ENCODE results near the gene STK10.

The STK10 gene

DNA sequence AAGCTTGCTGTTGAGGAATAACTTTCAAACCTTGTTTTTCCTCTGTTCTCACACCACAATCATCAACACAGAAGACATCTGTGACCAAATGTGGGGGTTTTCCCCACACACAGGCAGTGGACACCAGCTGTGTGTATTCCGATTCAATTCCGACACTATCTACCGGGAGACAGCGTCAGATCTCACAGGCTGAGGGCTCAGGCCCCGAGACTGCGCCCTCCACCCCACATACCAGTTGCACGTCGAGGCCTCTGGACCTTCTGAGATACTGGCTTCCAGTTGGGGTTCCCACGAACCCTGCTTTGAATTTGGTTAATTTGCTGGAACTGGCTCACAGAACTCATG lies 41.3 kb downstream of the STK10 start:
- TF ChIP-seq, protein P1, sequence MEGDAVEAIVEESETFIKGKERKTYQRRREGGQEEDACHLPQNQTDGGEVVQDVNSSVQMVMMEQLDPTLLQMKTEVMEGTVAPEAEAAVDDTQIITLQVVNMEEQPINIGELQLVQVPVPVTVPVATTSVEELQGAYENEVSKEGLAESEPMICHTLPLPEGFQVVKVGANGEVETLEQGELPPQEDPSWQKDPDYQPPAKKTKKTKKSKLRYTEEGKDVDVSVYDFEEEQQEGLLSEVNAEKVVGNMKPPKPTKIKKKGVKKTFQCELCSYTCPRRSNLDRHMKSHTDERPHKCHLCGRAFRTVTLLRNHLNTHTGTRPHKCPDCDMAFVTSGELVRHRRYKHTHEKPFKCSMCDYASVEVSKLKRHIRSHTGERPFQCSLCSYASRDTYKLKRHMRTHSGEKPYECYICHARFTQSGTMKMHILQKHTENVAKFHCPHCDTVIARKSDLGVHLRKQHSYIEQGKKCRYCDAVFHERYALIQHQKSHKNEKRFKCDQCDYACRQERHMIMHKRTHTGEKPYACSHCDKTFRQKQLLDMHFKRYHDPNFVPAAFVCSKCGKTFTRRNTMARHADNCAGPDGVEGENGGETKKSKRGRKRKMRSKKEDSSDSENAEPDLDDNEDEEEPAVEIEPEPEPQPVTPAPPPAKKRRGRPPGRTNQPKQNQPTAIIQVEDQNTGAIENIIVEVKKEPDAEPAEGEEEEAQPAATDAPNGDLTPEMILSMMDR (conservative IDR thresholded peaks at IDR 0.05; ENCODE audit: low read depth, low read length) = no peak
- Histone ChIP-seq H4K20me1 (ENCODE audit: insufficient read depth) (no peaks in the 10 kb centered on the region), H3K4me1 (ENCODE audit: low read depth, poor library complexity, severe bottlenecking) (no peaks in the 10 kb centered on the region), H3K27ac (no peak overlapping the region), H3K27me3 (ENCODE audit: insufficient read depth, low read depth) (no peaks in the 10 kb centered on the region), H3K36me3 (ENCODE audit: insufficient read depth) (no peaks in the 10 kb centered on the region), H3K4me2 (no peak overlapping the region), H3K4me3 (IDR thresholded peaks at IDR 0.05; ENCODE audit: insufficient read depth, low read depth, low read length) (no peak overlapping the region), H2AFZ (ENCODE audit: low read depth) (no peak overlapping the region), H3K9ac (no peak overlapping the region), H3K79me2 (ENCODE audit: insufficient read depth, low read depth) (no peaks in the 10 kb centered on the region)

DNA sequence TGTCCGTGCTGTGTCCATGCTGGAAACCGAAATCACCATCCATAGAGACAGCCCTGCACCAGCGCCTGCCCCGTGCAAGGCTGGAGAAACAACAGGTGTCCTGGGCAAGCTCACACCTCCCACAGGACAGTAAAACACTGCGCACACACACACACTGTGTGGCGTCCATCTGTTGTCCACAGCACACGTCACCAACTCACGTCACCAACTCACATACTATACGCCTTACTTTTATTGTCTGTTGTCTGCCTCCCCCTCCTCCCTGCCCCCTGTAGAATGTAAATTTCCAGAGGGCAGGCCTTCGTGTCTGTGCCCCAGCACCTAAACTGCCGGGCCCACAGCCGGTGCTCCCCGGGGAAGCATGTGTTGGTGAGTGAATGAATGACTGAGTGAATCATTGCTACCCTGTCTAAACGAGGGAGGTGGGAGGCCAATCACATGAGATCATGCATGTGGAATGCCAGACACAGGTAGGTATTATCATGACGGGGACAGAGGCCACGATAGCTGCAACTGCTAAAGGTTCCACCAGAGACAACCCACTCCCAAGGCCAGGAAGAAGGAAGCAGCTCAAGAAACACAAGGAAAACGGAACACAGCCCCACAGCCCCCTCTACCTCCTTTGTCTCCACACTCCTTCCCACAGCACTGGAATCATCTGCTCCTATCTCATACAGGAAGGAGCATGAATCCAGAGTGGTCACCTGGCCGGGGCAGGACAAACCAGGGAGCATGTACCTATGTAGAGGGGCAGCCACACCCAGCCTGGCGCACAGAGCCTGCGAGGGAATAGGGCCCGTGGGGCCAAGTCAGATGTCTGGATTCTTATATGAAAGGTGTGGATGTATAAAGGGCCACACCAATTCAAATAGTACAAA lies 41.9 kb downstream of the STK10 start:
- H3K79me2 ChIP-seq (ENCODE audit: insufficient read depth, low read depth) = no peaks in the 10 kb centered on the region
- H3K4me1 ChIP-seq (ENCODE audit: low read depth, poor library complexity, severe bottlenecking) = no peaks in the 10 kb centered on the region
- H3K36me3 ChIP-seq (ENCODE audit: insufficient read depth) = no peaks in the 10 kb centered on the region
- H3K4me2 ChIP-seq = no peak overlapping the region
- TF ChIP-seq, protein P1 (conservative IDR thresholded peaks at IDR 0.05; ENCODE audit: low read depth, low read length) = no peak
- no peak overlapping the region for H2AFZ ChIP-seq (ENCODE audit: low read depth)
- no peaks in the 10 kb centered on the region for H3K27me3 ChIP-seq (ENCODE audit: insufficient read depth, low read depth)
- H4K20me1 ChIP-seq (ENCODE audit: insufficient read depth) = no peaks in the 10 kb centered on the region
- H3K9ac ChIP-seq = no peak overlapping the region
- no peak overlapping the region for H3K4me3 ChIP-seq (IDR thresholded peaks at IDR 0.05; ENCODE audit: insufficient read depth, low read depth, low read length)
- no peak overlapping the region for H3K27ac ChIP-seq

DNA sequence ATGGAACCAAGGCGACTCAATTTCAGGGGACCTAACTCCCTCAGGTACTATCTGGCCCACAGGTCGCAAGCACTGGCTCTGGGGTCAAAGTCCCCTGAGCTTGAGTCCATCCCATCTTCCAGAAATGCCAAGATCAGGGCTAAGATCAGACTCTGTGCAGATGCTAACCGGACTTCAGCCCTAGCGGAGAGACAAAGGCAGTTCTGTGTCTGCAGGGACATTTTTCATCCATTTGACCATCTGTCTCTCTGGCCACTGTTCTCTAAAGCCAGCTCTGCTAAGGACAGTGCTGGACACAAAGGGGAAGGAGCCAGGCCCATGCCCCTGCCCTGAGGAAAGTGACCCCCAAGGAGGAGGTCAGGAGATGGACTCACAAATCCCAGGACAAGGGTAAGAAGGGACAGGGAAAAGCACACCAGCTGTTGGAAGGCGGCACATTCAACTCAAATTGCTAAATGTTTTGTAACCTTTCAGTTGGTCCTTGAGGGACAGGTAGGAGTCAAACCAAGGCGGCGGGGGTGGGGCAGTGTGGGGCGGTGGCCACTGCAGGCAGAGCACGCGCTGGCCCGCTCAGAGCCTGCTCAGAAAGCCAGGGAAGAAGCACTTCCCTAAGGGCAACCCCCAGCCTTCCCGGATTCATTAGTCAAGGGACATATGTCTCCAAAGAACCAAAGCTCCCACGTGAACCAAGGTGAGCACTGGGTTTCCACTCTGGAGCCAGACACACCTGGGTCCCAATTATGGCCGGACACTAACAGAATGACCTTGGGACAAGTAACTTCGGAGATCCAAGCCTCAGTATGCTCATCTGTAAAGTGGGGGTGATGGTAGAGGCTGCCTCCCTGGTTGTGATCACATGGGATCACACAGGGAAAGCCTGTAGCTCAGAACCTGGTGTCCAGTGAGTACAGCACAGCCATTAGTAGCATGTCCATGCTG lies 42.8 kb downstream of the STK10 start:
- H3K4me2 ChIP-seq = no peak overlapping the region
- no peaks in the 10 kb centered on the region for H3K27me3 ChIP-seq (ENCODE audit: insufficient read depth, low read depth)
- H3K4me1 ChIP-seq (ENCODE audit: low read depth, poor library complexity, severe bottlenecking) = no peaks in the 10 kb centered on the region
- H3K79me2 ChIP-seq (ENCODE audit: insufficient read depth, low read depth) = no peaks in the 10 kb centered on the region
- H3K36me3 ChIP-seq (ENCODE audit: insufficient read depth) = no peaks in the 10 kb centered on the region
- H2AFZ ChIP-seq (ENCODE audit: low read depth) = no peak overlapping the region
- H3K27ac ChIP-seq = no peak overlapping the region
- H3K4me3 ChIP-seq (IDR thresholded peaks at IDR 0.05; ENCODE audit: insufficient read depth, low read depth, low read length) = no peak overlapping the region
- TF ChIP-seq, protein P1 (conservative IDR thresholded peaks at IDR 0.05; ENCODE audit: low read depth, low read length) = no peak
- H3K9ac ChIP-seq = no peak overlapping the region
- H4K20me1 ChIP-seq (ENCODE audit: insufficient read depth) = no peaks in the 10 kb centered on the region

DNA sequence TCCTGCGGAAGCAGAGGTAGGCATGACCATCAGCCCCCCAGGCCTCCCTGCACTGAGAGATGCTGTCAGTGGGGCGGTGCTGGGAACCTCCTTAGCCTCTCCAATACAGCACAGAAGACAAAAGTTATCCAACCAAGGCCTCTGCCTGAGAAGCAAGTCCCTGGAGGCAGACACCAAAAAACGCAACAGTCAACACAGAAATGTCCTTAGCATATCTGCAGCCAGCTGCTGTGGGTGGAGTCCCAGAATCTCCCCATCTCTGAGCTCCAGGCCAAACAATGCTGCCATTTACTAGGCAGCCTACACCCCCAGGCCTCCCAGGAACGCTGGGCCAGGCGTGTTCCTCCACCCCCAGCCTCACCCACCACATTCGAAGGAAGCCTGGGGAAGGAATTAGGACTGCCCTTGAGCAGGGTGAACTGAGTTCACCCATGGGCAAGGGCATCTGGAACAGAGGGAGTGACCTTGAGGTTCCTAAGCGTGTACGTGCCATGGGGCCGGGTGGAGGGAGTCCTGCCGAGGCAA lies 43.7 kb downstream of the STK10 start:
- Histone ChIP-seq H3K4me2 (no peak overlapping the region), H3K4me3 (IDR thresholded peaks at IDR 0.05; ENCODE audit: insufficient read depth, low read depth, low read length) (no peak overlapping the region), H4K20me1 (ENCODE audit: insufficient read depth) (no peaks in the 10 kb centered on the region), H3K79me2 (ENCODE audit: insufficient read depth, low read depth) (no peaks in the 10 kb centered on the region), H3K36me3 (ENCODE audit: insufficient read depth) (no peaks in the 10 kb centered on the region), H2AFZ (ENCODE audit: low read depth) (no peak overlapping the region), H3K27me3 (ENCODE audit: insufficient read depth, low read depth) (no peaks in the 10 kb centered on the region), H3K9ac (no peak overlapping the region), H3K27ac (no peak overlapping the region), H3K4me1 (ENCODE audit: low read depth, poor library complexity, severe bottlenecking) (no peaks in the 10 kb centered on the region)
- TF ChIP-seq, protein P1 (conservative IDR thresholded peaks at IDR 0.05; ENCODE audit: low read depth, low read length) = no peak

Measured in KMS-11 (cell line).